Loucy (cell line): ENCODE measurements around the gene SLC17A7.

Experiments used
- H2AFZ ChIP-seq: fragments of 200-600 bp; sonication (generic); 2 replicates; pipeline ENCODE4 v1.6.0; 2016; ENCODE audit warnings: antibody characterized with exemption, mild to moderate bottlenecking, low read length, moderate library complexity
- H3F3A ChIP-seq: fragments of 200-600 bp; 2 replicates; pipeline ENCODE4 v1.6.0; 2016; ENCODE audit warnings: antibody characterized with exemption, low read depth, mild to moderate bottlenecking
- H3K27me3 ChIP-seq: fragments of 200-600 bp; sonication (generic); 2 replicates; pipeline ENCODE4 v1.6.1; 2014; ENCODE audit warnings: low read length, mild to moderate bottlenecking; ENCODE audit not compliant: insufficient read depth, poor library complexity, severe bottlenecking
- H3K36me3 ChIP-seq: fragments of 200-600 bp; sonication (generic); 2 replicates; pipeline ENCODE4 v1.6.1; 2016; ENCODE audit warnings: low read length; ENCODE audit not compliant: insufficient read depth
- H3K4me1 ChIP-seq: fragments of 200-600 bp; sonication (generic); 2 replicates; pipeline ENCODE4 v1.5.1; 2014; ENCODE audit warnings: low read length, mild to moderate bottlenecking; ENCODE audit not compliant: insufficient read depth, poor library complexity, severe bottlenecking
- H3K4me2 ChIP-seq: fragments of 200-600 bp; sonication (generic); 2 replicates; pipeline ENCODE4 v1.6.0; 2014; ENCODE audit warnings: antibody characterized with exemption, low read length, low read depth, mild to moderate bottlenecking; ENCODE audit not compliant: poor library complexity, severe bottlenecking
- H3K4me3 ChIP-seq: fragments of 200-600 bp; sonication (generic); 2 replicates; pipeline ENCODE4 v1.5.1; 2014; ENCODE audit warnings: low read length, mild to moderate bottlenecking, mixed read lengths; ENCODE audit not compliant: poor library complexity, severe bottlenecking
- H3K79me2 ChIP-seq: fragments of 200-600 bp; sonication (generic); 2 replicates; pipeline ENCODE4 v1.6.1; 2014; ENCODE audit warnings: low read length; ENCODE audit not compliant: insufficient read depth
- H3K9ac ChIP-seq: fragments of 200-600 bp; sonication (generic); 2 replicates; pipeline ENCODE4 v1.6.0; 2014; ENCODE audit warnings: mild to moderate bottlenecking, low read depth, low read length, moderate library complexity; ENCODE audit not compliant: poor library complexity, severe bottlenecking
- H3K9me2 ChIP-seq: fragments of 200-600 bp; sonication (generic); replicated peaks from 2 replicates; pipeline ENCODE4 v1.6.1; 2016; ENCODE audit warnings: low read depth, low read length, mixed read lengths
- H3K9me3 ChIP-seq: fragments of 200-600 bp; sonication (generic); 2 replicates; pipeline ENCODE4 v1.6.1; 2014; ENCODE audit warnings: mild to moderate bottlenecking, antibody characterized with exemption, low read length, low read depth; ENCODE audit not compliant: insufficient read depth
- H4K20me1 ChIP-seq: fragments of 200-600 bp; sonication (generic); 2 replicates; pipeline ENCODE4 v1.6.0; 2014; ENCODE audit warnings: antibody characterized with exemption, low read length, mild to moderate bottlenecking; ENCODE audit not compliant: insufficient read depth, poor library complexity, severe bottlenecking
- EZH2phosphoT487 ChIP-seq: fragments of 200-600 bp; IDR thresholded peaks from 2 replicates; pipeline ENCODE4 v1.6.1; 2018; ENCODE audit warnings: antibody characterized with exemption, mild to moderate bottlenecking, moderate library complexity, borderline replicate concordance
- TF ChIP-seq, protein P1 (sequence below): fragments of 200-600 bp; sonication (generic); conservative IDR thresholded peaks from 2 replicates; pipeline ENCODE4 v1.5.1; 2014; ENCODE audit warnings: mild to moderate bottlenecking, antibody characterized with exemption, low read length

Gene SLC17A7

DNA sequence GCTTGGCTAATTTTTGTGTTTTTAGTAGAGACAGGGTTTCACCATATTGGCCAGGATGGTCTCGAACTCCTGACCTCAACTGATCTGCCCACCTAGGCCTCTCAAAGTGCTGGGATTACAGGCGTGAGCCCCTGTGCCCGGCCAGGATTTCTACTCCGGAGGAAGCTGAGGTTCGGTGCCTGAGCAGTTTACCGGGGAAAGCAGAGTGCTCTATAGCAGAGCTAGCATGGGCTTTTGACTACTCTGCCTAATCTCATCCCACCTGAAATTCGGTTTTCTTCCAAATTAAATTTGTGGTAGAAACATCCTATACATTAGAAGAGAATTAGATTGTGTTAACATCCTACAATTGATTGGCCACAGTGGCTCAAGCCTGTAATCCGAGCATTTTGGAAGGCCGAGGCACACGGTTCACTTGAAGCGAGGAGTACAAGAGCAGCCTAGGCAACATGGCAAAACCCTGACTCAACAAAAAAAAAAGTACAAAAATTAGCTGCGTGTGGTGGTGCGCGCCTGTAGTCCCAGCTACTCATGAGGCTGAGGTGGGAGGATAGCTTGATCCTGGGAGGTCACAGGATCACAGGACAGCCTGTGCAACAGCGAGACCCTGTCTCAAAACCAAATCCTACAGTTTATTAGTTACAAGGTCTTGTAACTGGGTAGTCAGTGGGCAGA lies 47.7 kb upstream of the SLC17A7 start:
- Histone ChIP-seq H3F3A (peaks cover 16% of the 10 kb centered on the region), H3K4me3 (peak overlapping the region; percentile 83), H3K4me1 (peaks cover 18% of the 10 kb centered on the region), H2AFZ (no peak overlapping the region), H4K20me1 (peaks cover 55% of the 10 kb centered on the region), H3K79me2 (peaks cover 53% of the 10 kb centered on the region), H3K9me2 (no peaks in the 10 kb centered on the region), H3K9ac (peak overlapping the region; percentile 98), H3K36me3 (peaks cover 43% of the 10 kb centered on the region), H3K27me3 (peaks cover 9% of the 10 kb centered on the region), H3K4me2 (peak overlapping the region; percentile 95), H3K9me3 (no peaks in the 10 kb centered on the region)
- TF ChIP-seq, protein P1, sequence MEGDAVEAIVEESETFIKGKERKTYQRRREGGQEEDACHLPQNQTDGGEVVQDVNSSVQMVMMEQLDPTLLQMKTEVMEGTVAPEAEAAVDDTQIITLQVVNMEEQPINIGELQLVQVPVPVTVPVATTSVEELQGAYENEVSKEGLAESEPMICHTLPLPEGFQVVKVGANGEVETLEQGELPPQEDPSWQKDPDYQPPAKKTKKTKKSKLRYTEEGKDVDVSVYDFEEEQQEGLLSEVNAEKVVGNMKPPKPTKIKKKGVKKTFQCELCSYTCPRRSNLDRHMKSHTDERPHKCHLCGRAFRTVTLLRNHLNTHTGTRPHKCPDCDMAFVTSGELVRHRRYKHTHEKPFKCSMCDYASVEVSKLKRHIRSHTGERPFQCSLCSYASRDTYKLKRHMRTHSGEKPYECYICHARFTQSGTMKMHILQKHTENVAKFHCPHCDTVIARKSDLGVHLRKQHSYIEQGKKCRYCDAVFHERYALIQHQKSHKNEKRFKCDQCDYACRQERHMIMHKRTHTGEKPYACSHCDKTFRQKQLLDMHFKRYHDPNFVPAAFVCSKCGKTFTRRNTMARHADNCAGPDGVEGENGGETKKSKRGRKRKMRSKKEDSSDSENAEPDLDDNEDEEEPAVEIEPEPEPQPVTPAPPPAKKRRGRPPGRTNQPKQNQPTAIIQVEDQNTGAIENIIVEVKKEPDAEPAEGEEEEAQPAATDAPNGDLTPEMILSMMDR, result no peak
- TF ChIP-seq EZH2phosphoT487, result no peak

- H3K4me1 ChIP-seq, result peaks cover 18% of the 10 kb centered on the region
- H3K36me3 ChIP-seq, result peaks cover 43% of the 10 kb centered on the region
- no peaks in the 10 kb centered on the region for H3K9me3 ChIP-seq
- peaks cover 55% of the 10 kb centered on the region for H4K20me1 ChIP-seq
- H3K9ac ChIP-seq, result peak overlapping the region; percentile 98
- H3K79me2 ChIP-seq, result peaks cover 53% of the 10 kb centered on the region
- no peak overlapping the region for H2AFZ ChIP-seq
- peaks cover 9% of the 10 kb centered on the region for H3K27me3 ChIP-seq
- TF ChIP-seq, protein P1, result no peak
- no peak for TF ChIP-seq EZH2phosphoT487
- peak overlapping the region; percentile 83 for H3K4me3 ChIP-seq
- H3K9me2 ChIP-seq, result no peaks in the 10 kb centered on the region
- peaks cover 16% of the 10 kb centered on the region for H3F3A ChIP-seq
- H3K4me2 ChIP-seq, result peak overlapping the region; percentile 95
Observed at GRCh38 chr19:49488046-49488862, 46.9 kb upstream of the SLC17A7 start.

- Histone ChIP-seq H3K9me2 (no peaks in the 10 kb centered on the region), H2AFZ (peak within 1 kb of the TSS; percentile 66; the same call in 1 of the 2 replicates), H3K9me3 (no peaks in the 10 kb centered on the region), H3F3A (peaks cover 8% of the 10 kb centered on the region), H4K20me1 (peaks cover 49% of the 10 kb centered on the region), H3K79me2 (peaks cover 50% of the 10 kb centered on the region), H3K27me3 (peaks cover 9% of the 10 kb centered on the region), H3K4me2 (peak within 1 kb of the TSS; percentile 95), H3K9ac (peak within 1 kb of the TSS; percentile 98), H3K36me3 (peaks cover 35% of the 10 kb centered on the region), H3K4me1 (peaks cover 18% of the 10 kb centered on the region), H3K4me3 (peak within 1 kb of the TSS; percentile 83)
- TF ChIP-seq, protein P1, result no peak
- no peak for TF ChIP-seq EZH2phosphoT487
Observed at GRCh38 chr19:49487277-49488045, 46.1 kb upstream of the SLC17A7 start, which contains the start of gene RPL13A. TSS of gene RPL13A (plus strand) at chr19:49487608. CDS start at chr19:49487630, 22 bp downstream.
